ENCODE data around the gene RIN3. TPM values are rescaled to one million over a fixed set of nuclear protein-coding genes. Genes with fewer than 3 reads are reported as not detected.

RIN3 gene
- total RNA-seq, 1 donor from 2014 or later = 0.22 TPM

DNA sequence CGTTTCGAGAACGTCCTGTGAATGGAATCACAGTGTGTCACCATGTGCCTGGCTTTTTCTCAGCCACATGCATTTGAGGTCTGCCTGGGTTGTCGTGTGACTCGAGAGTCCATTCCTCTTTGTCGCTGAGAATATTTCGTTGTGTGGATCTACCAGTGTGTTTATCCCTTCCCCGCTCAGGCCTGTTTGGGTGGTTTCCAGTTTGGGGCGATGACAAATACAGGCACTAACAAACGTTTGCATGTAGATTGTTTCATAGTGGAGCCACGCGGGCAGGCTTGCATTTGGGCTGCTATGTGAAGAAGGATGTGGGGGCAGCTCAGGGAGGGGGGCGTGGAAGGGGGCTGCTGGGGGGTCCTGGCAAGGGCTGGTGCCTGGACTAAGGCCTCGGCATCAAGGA is 14.1 kb downstream of the RIN3 start:
- TF ChIP-seq, protein P1, sequence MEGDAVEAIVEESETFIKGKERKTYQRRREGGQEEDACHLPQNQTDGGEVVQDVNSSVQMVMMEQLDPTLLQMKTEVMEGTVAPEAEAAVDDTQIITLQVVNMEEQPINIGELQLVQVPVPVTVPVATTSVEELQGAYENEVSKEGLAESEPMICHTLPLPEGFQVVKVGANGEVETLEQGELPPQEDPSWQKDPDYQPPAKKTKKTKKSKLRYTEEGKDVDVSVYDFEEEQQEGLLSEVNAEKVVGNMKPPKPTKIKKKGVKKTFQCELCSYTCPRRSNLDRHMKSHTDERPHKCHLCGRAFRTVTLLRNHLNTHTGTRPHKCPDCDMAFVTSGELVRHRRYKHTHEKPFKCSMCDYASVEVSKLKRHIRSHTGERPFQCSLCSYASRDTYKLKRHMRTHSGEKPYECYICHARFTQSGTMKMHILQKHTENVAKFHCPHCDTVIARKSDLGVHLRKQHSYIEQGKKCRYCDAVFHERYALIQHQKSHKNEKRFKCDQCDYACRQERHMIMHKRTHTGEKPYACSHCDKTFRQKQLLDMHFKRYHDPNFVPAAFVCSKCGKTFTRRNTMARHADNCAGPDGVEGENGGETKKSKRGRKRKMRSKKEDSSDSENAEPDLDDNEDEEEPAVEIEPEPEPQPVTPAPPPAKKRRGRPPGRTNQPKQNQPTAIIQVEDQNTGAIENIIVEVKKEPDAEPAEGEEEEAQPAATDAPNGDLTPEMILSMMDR (IDR thresholded peaks at IDR 0.05) = no peak
- TF ChIP-seq EZH2phosphoT487 (IDR thresholded peaks at IDR 0.05) (no peak), EZH2 (IDR thresholded peaks at IDR 0.05) (no peak)
- Histone ChIP-seq H3K9me3 (ENCODE audit: low read depth) (no peaks in the 10 kb centered on the region), H3K4me1 (no peaks in the 10 kb centered on the region), H3K27me3 (no peaks in the 10 kb centered on the region), H4K20me1 (ENCODE audit: low read depth) (no peaks in the 10 kb centered on the region), H3F3A (ENCODE audit: low read depth) (no peaks in the 10 kb centered on the region), H3K27ac (no peak overlapping the region), H3K79me2 (ENCODE audit: low read depth) (no peaks in the 10 kb centered on the region), H3K36me3 (no peaks in the 10 kb centered on the region), H3K9ac (no peak overlapping the region), H3K4me2 (no peak overlapping the region), H2AFZ (replicated peaks) (no peak overlapping the region), H3K4me3 (no peak overlapping the region)
- H3K27ac Mint-ChIP-seq = peak overlapping the region; percentile 62
- H3K4me1 Mint-ChIP-seq = no peaks in the 10 kb centered on the region
- no peaks in the 10 kb centered on the region for H3K27me3 Mint-ChIP-seq (ENCODE audit: insufficient read depth, low read depth)
- no peaks in the 10 kb centered on the region for H3K9me3 Mint-ChIP-seq
- H3K4me3 Mint-ChIP-seq = no peak overlapping the region
- no peak for DNase-seq (ENCODE audit: low spot score)
- H3K36me3 Mint-ChIP-seq = no peaks in the 10 kb centered on the region

- Mint-ChIP-seq H3K4me1 (no peaks in the 10 kb centered on the region), H3K27me3 (ENCODE audit: insufficient read depth, low read depth) (no peaks in the 10 kb centered on the region), H3K27ac (no peak overlapping the region), H3K9me3 (no peaks in the 10 kb centered on the region), H3K36me3 (no peaks in the 10 kb centered on the region), H3K4me3 (no peak overlapping the region)
- H3K9me3 ChIP-seq (ENCODE audit: low read depth) = no peaks in the 10 kb centered on the region
- no peak overlapping the region for H2AFZ ChIP-seq (replicated peaks)
- no peaks in the 10 kb centered on the region for H3K79me2 ChIP-seq (ENCODE audit: low read depth)
- no peak for TF ChIP-seq EZH2phosphoT487 (IDR thresholded peaks at IDR 0.05)
- no peak for TF ChIP-seq EZH2 (IDR thresholded peaks at IDR 0.05)
- H4K20me1 ChIP-seq (ENCODE audit: low read depth) = no peaks in the 10 kb centered on the region
- H3K4me1 ChIP-seq = no peaks in the 10 kb centered on the region
- H3K4me2 ChIP-seq = no peak overlapping the region
- H3K36me3 ChIP-seq = no peaks in the 10 kb centered on the region
- H3K27ac ChIP-seq = no peak overlapping the region
- H3K27me3 ChIP-seq = no peaks in the 10 kb centered on the region
- no peaks in the 10 kb centered on the region for H3F3A ChIP-seq (ENCODE audit: low read depth)
- H3K9ac ChIP-seq = no peak overlapping the region
- DNase-seq (ENCODE audit: low spot score) = no peak
- no peak overlapping the region for H3K4me3 ChIP-seq
These were observed 15.0 kb downstream of the RIN3 start for GRCh38 chr14:92528486-92529100.

GRCh38 chr14:92529903-92530302 is 16.3 kb downstream of the RIN3 start:
- Mint-ChIP-seq H3K4me1 (peaks cover 3% of the 10 kb centered on the region), H3K9me3 (no peaks in the 10 kb centered on the region), H3K4me3 (no peak overlapping the region), H3K27ac (no peak overlapping the region), H3K36me3 (no peaks in the 10 kb centered on the region), H3K27me3 (ENCODE audit: insufficient read depth, low read depth) (no peaks in the 10 kb centered on the region)
- no peaks in the 10 kb centered on the region for H4K20me1 ChIP-seq (ENCODE audit: low read depth)
- no peaks in the 10 kb centered on the region for H3K79me2 ChIP-seq (ENCODE audit: low read depth)
- H3K4me3 ChIP-seq = no peak overlapping the region
- no peaks in the 10 kb centered on the region for H3K36me3 ChIP-seq
- H3K9ac ChIP-seq = no peak overlapping the region
- no peak overlapping the region for H3K4me2 ChIP-seq
- no peak overlapping the region for H2AFZ ChIP-seq (replicated peaks)
- H3F3A ChIP-seq (ENCODE audit: low read depth) = no peaks in the 10 kb centered on the region
- TF ChIP-seq EZH2phosphoT487 (IDR thresholded peaks at IDR 0.05) (no peak), EZH2 (IDR thresholded peaks at IDR 0.05) (no peak)
- TF ChIP-seq, protein P1 (IDR thresholded peaks at IDR 0.05) = no peak
- H3K9me3 ChIP-seq (ENCODE audit: low read depth) = no peaks in the 10 kb centered on the region
- no peak overlapping the region for H3K27ac ChIP-seq
- no peak for DNase-seq (ENCODE audit: low spot score)
- no peaks in the 10 kb centered on the region for H3K4me1 ChIP-seq
- no peaks in the 10 kb centered on the region for H3K27me3 ChIP-seq

DNA sequence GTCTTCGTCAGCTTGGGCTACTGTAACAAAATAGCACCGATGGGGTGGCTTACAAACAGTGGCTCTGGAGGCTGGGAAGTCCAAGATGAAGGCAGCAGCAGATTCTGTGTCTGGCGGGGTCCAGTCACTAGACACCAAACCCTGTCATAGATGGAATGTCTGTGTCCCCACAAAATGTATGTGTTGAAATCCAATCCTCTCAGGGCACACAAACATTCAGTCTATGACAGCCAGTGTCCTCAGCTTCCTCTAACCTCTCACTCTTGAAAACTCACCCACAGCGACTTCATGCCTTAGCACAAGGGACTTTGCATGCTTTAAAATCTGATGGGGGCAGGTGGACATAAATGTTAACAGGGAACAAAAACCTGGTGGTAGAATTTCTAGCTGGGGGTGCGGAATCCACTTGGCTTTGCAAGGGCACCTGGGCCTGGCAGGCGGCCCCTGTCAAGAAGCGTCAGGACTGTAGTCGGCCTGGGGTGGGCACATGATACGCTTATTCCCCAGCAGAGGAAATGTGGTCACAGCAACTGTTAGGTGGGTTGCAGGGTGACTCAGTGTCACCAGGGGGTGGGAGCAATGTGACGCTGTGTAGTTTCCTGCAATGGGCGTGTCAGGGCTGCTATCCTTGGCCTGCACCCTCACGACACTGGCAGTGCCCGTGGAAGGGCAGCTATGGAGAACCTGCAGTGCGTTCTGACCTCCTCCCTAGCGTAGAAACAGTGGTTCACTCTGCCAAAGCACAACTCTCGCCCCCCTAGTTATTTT is 17.7 kb downstream of the RIN3 start:
- no peak overlapping the region for H3K4me3 Mint-ChIP-seq
- no peaks in the 10 kb centered on the region for H3K27me3 ChIP-seq
- H3K27ac Mint-ChIP-seq = no peak overlapping the region
- peaks cover 8% of the 10 kb centered on the region for H3K4me1 Mint-ChIP-seq
- H3K36me3 ChIP-seq = no peaks in the 10 kb centered on the region
- H4K20me1 ChIP-seq (ENCODE audit: low read depth) = no peaks in the 10 kb centered on the region
- no peaks in the 10 kb centered on the region for H3K9me3 Mint-ChIP-seq
- H3K4me1 ChIP-seq = no peaks in the 10 kb centered on the region
- H2AFZ ChIP-seq (replicated peaks) = no peak overlapping the region
- H3F3A ChIP-seq (ENCODE audit: low read depth) = no peaks in the 10 kb centered on the region
- no peak overlapping the region for H3K27ac ChIP-seq
- no peaks in the 10 kb centered on the region for H3K79me2 ChIP-seq (ENCODE audit: low read depth)
- no peak overlapping the region for H3K9ac ChIP-seq
- no peaks in the 10 kb centered on the region for H3K9me3 ChIP-seq (ENCODE audit: low read depth)
- H3K4me3 ChIP-seq = no peak overlapping the region
- no peaks in the 10 kb centered on the region for H3K36me3 Mint-ChIP-seq
- H3K27me3 Mint-ChIP-seq (ENCODE audit: insufficient read depth, low read depth) = no peaks in the 10 kb centered on the region
- TF ChIP-seq EZH2phosphoT487 (IDR thresholded peaks at IDR 0.05) (no peak), EZH2 (IDR thresholded peaks at IDR 0.05) (no peak)
- TF ChIP-seq, protein P1 (IDR thresholded peaks at IDR 0.05) = no peak
- DNase-seq (ENCODE audit: low spot score) = no peak
- no peak overlapping the region for H3K4me2 ChIP-seq

Measured in neural progenitor cell (in vitro differentiated cells).